HG02970 (cell line): Measurements from ENCODE around the gene DDR2.
"Not testable (repeated sequence)": the region's sequence is repeated elsewhere in the genome, so short reads cannot be mapped to it uniquely, and the experiment has no call there.

Source experiments
- ATAC-seq: cut with Tn5 transposase; IDR thresholded peaks from one replicate; pipeline ENCODE4 v1.9.1; 2021; ENCODE audit warnings: mild to moderate bottlenecking, moderate library complexity, moderate number of reproducible peaks; ENCODE audit not compliant: unreplicated experiment, low FRiP score

DDR2 gene

GRCh38 chr1:162632217-162632666, at the start of gene DDR2:
DDR2 (plus strand) TSS chr1:162632464; CDS start chr1:162719064, 86,600 bp downstream.
- no peak for ATAC-seq

- not testable (repeated sequence) for ATAC-seq
Observed at GRCh38 chr1:162582901-162583300, 49.4 kb upstream of the DDR2 start.

- not testable (repeated sequence) for ATAC-seq
Observed at GRCh38 chr1:162585101-162585500, 47.2 kb upstream of the DDR2 start.

- no peak for ATAC-seq
Observed at GRCh38 chr1:162587347-162587746, 44.9 kb upstream of the DDR2 start.

GRCh38 chr1:162587761-162588260, 44.5 kb upstream of the DDR2 start:
- no peak for ATAC-seq

- no peak for ATAC-seq
Observed at GRCh38 chr1:162590101-162590500, 42.2 kb upstream of the DDR2 start.

GRCh38 chr1:162590686-162591085, 41.6 kb upstream of the DDR2 start:
- no peak for ATAC-seq

- ATAC-seq = no peak
Observed at GRCh38 chr1:162596514-162597170, 35.6 kb upstream of the DDR2 start.

- ATAC-seq = no peak
Observed at GRCh38 chr1:162599451-162599850, 32.8 kb upstream of the DDR2 start.

GRCh38 chr1:162603117-162603516, 29.1 kb upstream of the DDR2 start:
- ATAC-seq = not testable (repeated sequence)

- no peak for ATAC-seq
Observed at GRCh38 chr1:162605225-162605927, 26.9 kb upstream of the DDR2 start.

- ATAC-seq = no peak
Observed at GRCh38 chr1:162609306-162609705, 23.0 kb upstream of the DDR2 start.

GRCh38 chr1:162612606-162613400, 19.5 kb upstream of the DDR2 start:
- ATAC-seq = no peak

GRCh38 chr1:162616848-162617247, 15.4 kb upstream of the DDR2 start:
- ATAC-seq = no peak

GRCh38 chr1:162617513-162617912, 14.8 kb upstream of the DDR2 start:
- no peak for ATAC-seq

- no peak for ATAC-seq
Observed at GRCh38 chr1:162619076-162619475, 13.2 kb upstream of the DDR2 start.

GRCh38 chr1:162621256-162621655, 11.0 kb upstream of the DDR2 start:
- no peak for ATAC-seq

- ATAC-seq = no peak
Observed at GRCh38 chr1:162625679-162626078, 6.6 kb upstream of the DDR2 start.

GRCh38 chr1:162626094-162626493, 6.2 kb upstream of the DDR2 start:
- no peak for ATAC-seq

- ATAC-seq = no peak
Observed at GRCh38 chr1:162626761-162627160, 5.5 kb upstream of the DDR2 start.
